ENCODE results near the gene PID1.

The PID1 gene

DNA sequence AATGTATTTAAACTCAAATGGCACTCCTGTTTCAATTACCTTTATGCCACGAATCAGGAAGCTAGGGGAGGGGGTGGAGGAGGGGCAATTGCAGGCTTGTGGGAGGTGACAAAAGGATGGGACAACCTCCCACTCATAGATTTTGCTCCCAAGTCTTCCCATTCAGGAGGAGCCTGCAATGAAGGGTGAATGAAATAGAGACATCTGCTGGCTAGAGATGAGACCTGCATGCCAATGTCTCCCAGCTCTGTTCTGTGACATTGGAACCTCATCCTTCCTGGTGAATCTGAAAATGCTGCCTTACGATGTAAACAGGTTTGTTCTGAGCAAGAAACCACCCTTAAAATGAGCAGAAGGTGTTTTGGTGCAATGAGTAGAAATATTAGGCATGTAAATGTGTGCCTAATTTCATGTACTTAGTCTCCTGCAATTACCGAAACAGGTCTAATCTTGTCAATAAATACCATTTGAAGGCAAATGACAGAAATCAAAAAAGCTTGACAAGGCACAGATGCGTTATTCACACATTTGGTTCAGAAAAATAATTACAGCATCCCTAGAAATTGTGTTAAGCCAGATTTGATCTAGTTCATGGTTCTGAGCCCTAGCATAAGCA, 2.7 kb upstream of the PID1 start:
- no peak for DNase-seq (ENCODE audit: low spot score)
- no peak overlapping the region for H3K27ac Mint-ChIP-seq
- no peak overlapping the region for H3K4me3 Mint-ChIP-seq
- peaks cover 20% of the 10 kb centered on the region for H3K27me3 Mint-ChIP-seq (ENCODE audit: low read depth)
- no peaks in the 10 kb centered on the region for H3K9me3 Mint-ChIP-seq
- no peaks in the 10 kb centered on the region for H3K36me3 Mint-ChIP-seq (ENCODE audit: low read depth)
- H3K4me1 Mint-ChIP-seq (ENCODE audit: low read depth) = no peaks in the 10 kb centered on the region

GRCh38 chr2:229273006-229273722, 2.1 kb upstream of the PID1 start:
- peaks cover 22% of the 10 kb centered on the region for H3K27me3 Mint-ChIP-seq (ENCODE audit: low read depth)
- no peaks in the 10 kb centered on the region for H3K4me1 Mint-ChIP-seq (ENCODE audit: low read depth)
- H3K36me3 Mint-ChIP-seq (ENCODE audit: low read depth) = no peaks in the 10 kb centered on the region
- H3K9me3 Mint-ChIP-seq = no peaks in the 10 kb centered on the region
- H3K4me3 Mint-ChIP-seq = no peak overlapping the region
- no peak for DNase-seq (ENCODE audit: low spot score)
- H3K27ac Mint-ChIP-seq = no peak overlapping the region

GRCh38 chr2:229269941-229270340, 1.1 kb downstream of the PID1 start:
- DNase-seq (ENCODE audit: low spot score) = no peak
- Mint-ChIP-seq H3K27ac (no peak overlapping the region), H3K4me3 (no peak overlapping the region), H3K36me3 (ENCODE audit: low read depth) (no peaks in the 10 kb centered on the region), H3K4me1 (ENCODE audit: low read depth) (no peaks in the 10 kb centered on the region), H3K27me3 (ENCODE audit: low read depth) (peaks cover 22% of the 10 kb centered on the region), H3K9me3 (no peaks in the 10 kb centered on the region)

DNA sequence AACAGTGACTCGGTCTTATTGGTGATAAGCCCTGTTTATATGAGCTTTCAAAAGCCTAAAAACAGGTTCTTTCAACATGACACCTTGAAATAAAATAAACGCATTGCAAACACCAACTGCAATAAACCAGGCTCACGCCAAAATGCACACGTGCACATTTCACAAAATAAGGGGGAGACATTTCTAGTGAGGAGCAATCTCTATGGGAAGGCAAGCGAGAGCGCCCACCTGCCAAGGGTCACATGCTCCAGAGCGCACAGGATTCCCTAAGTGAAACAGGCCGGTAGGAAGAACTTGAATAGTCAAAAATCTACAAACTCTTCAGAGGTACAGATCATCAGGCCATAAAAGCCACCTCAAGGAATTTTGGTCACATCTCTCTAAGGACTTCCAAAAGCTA, 1.9 kb downstream of the PID1 start:
- Mint-ChIP-seq H3K4me3 (no peak overlapping the region), H3K4me1 (ENCODE audit: low read depth) (no peaks in the 10 kb centered on the region), H3K27me3 (ENCODE audit: low read depth) (peaks cover 22% of the 10 kb centered on the region), H3K36me3 (ENCODE audit: low read depth) (no peaks in the 10 kb centered on the region), H3K27ac (no peak overlapping the region), H3K9me3 (no peaks in the 10 kb centered on the region)
- DNase-seq (ENCODE audit: low spot score) = no peak

GRCh38 chr2:229268626-229269025, 2.5 kb downstream of the PID1 start:
- Mint-ChIP-seq H3K4me3 (no peak overlapping the region), H3K4me1 (ENCODE audit: low read depth) (no peaks in the 10 kb centered on the region), H3K27ac (no peak overlapping the region), H3K36me3 (ENCODE audit: low read depth) (no peaks in the 10 kb centered on the region), H3K9me3 (no peaks in the 10 kb centered on the region), H3K27me3 (ENCODE audit: low read depth) (peaks cover 22% of the 10 kb centered on the region)
- no peak for DNase-seq (ENCODE audit: low spot score)

DNA sequence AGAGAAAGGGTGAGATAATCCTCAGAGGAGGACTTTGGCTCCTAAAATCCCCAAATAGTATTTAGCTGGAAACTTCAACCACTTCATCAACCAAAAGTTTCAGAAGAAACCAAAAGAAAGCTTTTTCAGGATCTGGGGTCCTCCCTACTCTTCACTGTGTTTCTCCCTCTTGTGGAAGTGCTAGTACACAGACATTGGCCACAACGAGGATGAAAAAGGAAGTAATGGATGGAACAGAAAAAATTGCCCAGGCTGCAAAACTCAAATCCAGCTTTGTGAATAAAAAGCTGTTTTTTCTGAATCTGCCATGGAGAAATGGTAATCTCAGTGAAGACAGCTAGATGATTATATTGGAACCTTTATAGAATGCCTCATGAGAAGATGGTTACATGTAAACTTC, 4.0 kb downstream of the PID1 start:
- no peak overlapping the region for H3K4me3 Mint-ChIP-seq
- H3K9me3 Mint-ChIP-seq = no peaks in the 10 kb centered on the region
- H3K36me3 Mint-ChIP-seq (ENCODE audit: low read depth) = no peaks in the 10 kb centered on the region

GRCh38 chr2:229265727-229266126, 5.4 kb downstream of the PID1 start:
- no peak for DNase-seq (ENCODE audit: low spot score)
- Mint-ChIP-seq H3K36me3 (ENCODE audit: low read depth) (no peaks in the 10 kb centered on the region), H3K9me3 (no peaks in the 10 kb centered on the region), H3K4me1 (ENCODE audit: low read depth) (no peaks in the 10 kb centered on the region), H3K4me3 (no peak overlapping the region), H3K27ac (no peak overlapping the region), H3K27me3 (ENCODE audit: low read depth) (peaks cover 11% of the 10 kb centered on the region)

More for the DNA sequence above, 4.0 kb downstream of the PID1 start:
- DNase-seq (ENCODE audit: low spot score) = no peak
- Mint-ChIP-seq H3K27ac (no peak overlapping the region), H3K27me3 (ENCODE audit: low read depth) (peaks cover 17% of the 10 kb centered on the region), H3K4me1 (ENCODE audit: low read depth) (no peaks in the 10 kb centered on the region)

- no peaks in the 10 kb centered on the region for H3K36me3 Mint-ChIP-seq (ENCODE audit: low read depth)
- H3K4me1 Mint-ChIP-seq (ENCODE audit: low read depth) = no peaks in the 10 kb centered on the region
- H3K27me3 Mint-ChIP-seq (ENCODE audit: low read depth) = no peaks in the 10 kb centered on the region
- no peaks in the 10 kb centered on the region for H3K9me3 Mint-ChIP-seq
- DNase-seq (ENCODE audit: low spot score) = no peak
- H3K4me3 Mint-ChIP-seq = no peak overlapping the region
- no peak overlapping the region for H3K27ac Mint-ChIP-seq
Observed at GRCh38 chr2:229261599-229261998, 9.5 kb downstream of the PID1 start.

- H3K27ac Mint-ChIP-seq = no peak overlapping the region
- H3K4me3 Mint-ChIP-seq = no peak overlapping the region
- no peaks in the 10 kb centered on the region for H3K27me3 Mint-ChIP-seq (ENCODE audit: low read depth)
- no peaks in the 10 kb centered on the region for H3K9me3 Mint-ChIP-seq
- no peaks in the 10 kb centered on the region for H3K36me3 Mint-ChIP-seq (ENCODE audit: low read depth)
- no peaks in the 10 kb centered on the region for H3K4me1 Mint-ChIP-seq (ENCODE audit: low read depth)
- no peak for DNase-seq (ENCODE audit: low spot score)
Observed at GRCh38 chr2:229261076-229261475, 10.0 kb downstream of the PID1 start.

GRCh38 chr2:229257985-229258384, 13.1 kb downstream of the PID1 start:
- Mint-ChIP-seq H3K36me3 (ENCODE audit: low read depth) (no peaks in the 10 kb centered on the region), H3K4me3 (no peak overlapping the region), H3K9me3 (no peaks in the 10 kb centered on the region), H3K27ac (no peak overlapping the region), H3K27me3 (ENCODE audit: low read depth) (no peaks in the 10 kb centered on the region), H3K4me1 (ENCODE audit: low read depth) (no peaks in the 10 kb centered on the region)
- DNase-seq (ENCODE audit: low spot score) = no peak

- H3K36me3 Mint-ChIP-seq (ENCODE audit: low read depth) = no peaks in the 10 kb centered on the region
- H3K4me1 Mint-ChIP-seq (ENCODE audit: low read depth) = no peaks in the 10 kb centered on the region
- no peak for DNase-seq (ENCODE audit: low spot score)
- no peak overlapping the region for H3K4me3 Mint-ChIP-seq
- no peaks in the 10 kb centered on the region for H3K27me3 Mint-ChIP-seq (ENCODE audit: low read depth)
- H3K9me3 Mint-ChIP-seq = no peaks in the 10 kb centered on the region
- H3K27ac Mint-ChIP-seq = no peak overlapping the region
Observed at GRCh38 chr2:229256376-229256775, 14.7 kb downstream of the PID1 start.

DNA sequence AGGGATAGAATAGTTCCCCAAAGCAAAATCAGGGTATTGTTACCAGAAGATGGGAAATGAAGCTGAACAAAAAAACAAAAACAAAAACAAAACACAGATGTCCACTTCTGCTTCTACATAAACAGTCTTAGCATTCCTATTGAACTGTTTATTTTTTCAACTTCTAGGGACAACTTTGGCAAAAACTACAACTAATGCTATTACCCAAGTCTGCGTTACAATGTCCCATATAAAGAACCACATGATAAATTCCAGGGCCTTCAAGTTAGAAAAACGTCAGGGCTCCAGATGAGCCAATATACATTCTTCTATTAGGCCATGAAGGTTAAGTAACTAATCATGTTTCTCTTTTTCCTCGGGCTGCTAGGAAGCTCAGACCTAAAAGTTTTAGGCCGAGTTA, 16.9 kb downstream of the PID1 start:
- Mint-ChIP-seq H3K9me3 (no peaks in the 10 kb centered on the region), H3K4me3 (no peak overlapping the region), H3K27me3 (ENCODE audit: low read depth) (no peaks in the 10 kb centered on the region), H3K4me1 (ENCODE audit: low read depth) (no peaks in the 10 kb centered on the region), H3K36me3 (ENCODE audit: low read depth) (no peaks in the 10 kb centered on the region), H3K27ac (no peak overlapping the region)
- no peak for DNase-seq (ENCODE audit: low spot score)

GRCh38 chr2:229252996-229253395, 18.1 kb downstream of the PID1 start:
- H3K9me3 Mint-ChIP-seq = no peaks in the 10 kb centered on the region
- no peaks in the 10 kb centered on the region for H3K36me3 Mint-ChIP-seq (ENCODE audit: low read depth)
- H3K27me3 Mint-ChIP-seq (ENCODE audit: low read depth) = no peaks in the 10 kb centered on the region
- DNase-seq (ENCODE audit: low spot score) = no peak
- H3K4me3 Mint-ChIP-seq = no peak overlapping the region
- no peak overlapping the region for H3K27ac Mint-ChIP-seq
- H3K4me1 Mint-ChIP-seq (ENCODE audit: low read depth) = no peaks in the 10 kb centered on the region

DNA sequence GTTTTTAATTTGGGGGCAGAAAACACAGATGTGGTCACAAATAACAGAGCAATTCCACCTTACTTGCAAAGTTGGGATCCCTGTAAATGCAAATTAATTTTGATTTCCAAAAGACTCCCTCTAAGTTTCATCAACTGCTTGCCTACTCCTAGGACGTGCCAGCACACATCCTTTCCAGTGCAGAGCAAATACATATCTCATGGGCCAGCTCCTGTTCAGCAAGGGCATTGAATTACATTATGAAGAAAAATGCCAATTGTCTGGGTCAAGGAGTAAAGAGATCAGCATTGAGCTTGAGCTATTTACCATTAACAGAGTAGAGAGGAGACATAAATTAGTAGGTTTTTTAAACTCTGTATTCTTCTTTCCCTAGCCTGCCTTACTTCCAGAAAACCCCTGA, 18.8 kb downstream of the PID1 start:
- no peaks in the 10 kb centered on the region for H3K27me3 Mint-ChIP-seq (ENCODE audit: low read depth)
- H3K9me3 Mint-ChIP-seq = no peaks in the 10 kb centered on the region
- no peak for DNase-seq (ENCODE audit: low spot score)
- H3K4me1 Mint-ChIP-seq (ENCODE audit: low read depth) = no peaks in the 10 kb centered on the region
- H3K36me3 Mint-ChIP-seq (ENCODE audit: low read depth) = no peaks in the 10 kb centered on the region
- no peak overlapping the region for H3K4me3 Mint-ChIP-seq
- no peak overlapping the region for H3K27ac Mint-ChIP-seq

- Mint-ChIP-seq H3K36me3 (ENCODE audit: low read depth) (no peaks in the 10 kb centered on the region), H3K9me3 (no peaks in the 10 kb centered on the region), H3K4me3 (no peak overlapping the region), H3K27me3 (ENCODE audit: low read depth) (no peaks in the 10 kb centered on the region), H3K4me1 (ENCODE audit: low read depth) (no peaks in the 10 kb centered on the region), H3K27ac (no peak overlapping the region)
- no peak for DNase-seq (ENCODE audit: low spot score)
Observed at GRCh38 chr2:229249536-229249935, 21.6 kb downstream of the PID1 start.
